ENCODE results near the gene PPP2R3A.
"Not testable (repeated sequence)": the region's sequence is repeated elsewhere in the genome, so short reads cannot be mapped to it uniquely, and the experiment has no call there.

The PPP2R3A gene

DNA sequence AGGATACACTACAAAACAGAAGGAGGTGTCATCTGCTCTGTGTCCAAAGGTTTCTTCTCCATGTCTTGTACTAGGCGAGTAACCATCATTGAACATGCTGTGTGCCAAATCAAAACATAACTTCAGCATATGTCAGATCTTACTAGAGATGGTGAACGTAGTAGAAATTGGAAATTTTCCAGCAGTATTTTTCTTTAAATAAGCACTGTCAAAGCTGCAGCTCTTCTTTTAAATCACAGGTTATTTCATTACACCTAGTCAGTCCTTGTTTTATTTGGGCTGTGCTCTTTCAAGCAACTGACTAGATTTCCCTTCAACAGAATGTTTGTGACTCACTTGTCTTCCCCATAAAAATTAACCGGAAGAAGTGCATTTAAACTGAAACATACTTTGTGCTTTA, 184.1 kb downstream of the PPP2R3A start:
- DNase-seq (ENCODE audit: low spot score): no peak

- DNase-seq (ENCODE audit: low spot score): no peak
Measured at GRCh38 chr3:136151219-136151618, 185.7 kb downstream of the PPP2R3A start.

DNA sequence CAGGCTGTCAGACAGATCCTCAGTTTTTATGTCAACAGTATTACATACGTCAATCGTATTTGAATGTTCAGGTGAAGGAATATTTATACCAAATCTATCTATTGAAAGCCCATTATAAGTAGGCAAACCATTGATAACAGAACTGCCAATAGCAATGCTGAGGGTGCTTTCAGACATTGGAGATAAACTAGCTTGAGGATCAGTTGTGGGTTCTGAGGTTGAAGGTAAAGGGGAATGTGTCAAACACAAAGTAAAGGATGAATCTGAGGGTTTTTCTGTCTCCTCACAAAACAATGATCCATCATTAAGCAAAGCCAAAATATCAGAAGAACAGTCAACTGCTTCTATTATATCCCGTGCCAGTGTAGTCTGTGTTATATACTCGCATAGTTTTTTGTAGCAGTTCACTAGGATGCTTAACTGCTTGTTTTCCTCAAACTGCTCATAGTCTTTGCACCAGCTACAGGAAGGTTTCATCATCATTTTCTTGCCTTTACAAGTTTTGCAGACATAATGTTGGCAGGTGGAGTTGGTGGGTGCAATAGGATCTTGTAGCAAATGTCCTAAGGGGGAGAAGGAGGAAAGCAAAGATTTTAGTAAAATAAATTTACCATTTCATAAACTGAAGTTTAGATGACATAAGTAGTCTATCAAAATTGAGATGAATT, 186.8 kb downstream of the PPP2R3A start:
- DNase-seq (ENCODE audit: low spot score): no peak

- no peak for DNase-seq (ENCODE audit: low spot score)
Measured at GRCh38 chr3:136152963-136153362, 187.4 kb downstream of the PPP2R3A start.

DNA sequence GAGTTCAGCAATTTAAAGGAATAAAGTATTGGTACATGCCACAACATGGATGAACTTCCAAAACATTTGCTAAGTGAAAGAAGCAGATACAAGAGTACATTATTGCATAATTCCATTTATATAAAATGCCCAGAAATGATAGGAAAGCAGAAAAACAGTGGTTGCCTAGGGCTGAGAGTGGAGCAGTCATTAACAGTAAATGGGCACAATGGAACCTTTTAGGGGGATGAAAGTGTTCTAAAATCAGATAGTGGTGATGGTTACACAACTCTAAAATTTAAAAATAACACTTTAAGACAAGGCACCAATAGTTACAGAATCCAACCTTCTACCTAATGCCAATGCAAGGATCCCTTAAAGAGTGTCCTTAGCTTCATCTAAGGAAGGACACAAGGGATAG, 196.0 kb downstream of the PPP2R3A start:
- DNase-seq (ENCODE audit: low spot score): no peak

- no peak for DNase-seq (ENCODE audit: low spot score)
Measured at GRCh38 chr3:136162322-136162721, 196.8 kb downstream of the PPP2R3A start.

GRCh38 chr3:136163607-136164006, 198.1 kb downstream of the PPP2R3A start:
- not testable (repeated sequence) for DNase-seq (ENCODE audit: low spot score)

- no peak for DNase-seq (ENCODE audit: low spot score)
Measured at GRCh38 chr3:136166507-136166906, 201.0 kb downstream of the PPP2R3A start.

DNA sequence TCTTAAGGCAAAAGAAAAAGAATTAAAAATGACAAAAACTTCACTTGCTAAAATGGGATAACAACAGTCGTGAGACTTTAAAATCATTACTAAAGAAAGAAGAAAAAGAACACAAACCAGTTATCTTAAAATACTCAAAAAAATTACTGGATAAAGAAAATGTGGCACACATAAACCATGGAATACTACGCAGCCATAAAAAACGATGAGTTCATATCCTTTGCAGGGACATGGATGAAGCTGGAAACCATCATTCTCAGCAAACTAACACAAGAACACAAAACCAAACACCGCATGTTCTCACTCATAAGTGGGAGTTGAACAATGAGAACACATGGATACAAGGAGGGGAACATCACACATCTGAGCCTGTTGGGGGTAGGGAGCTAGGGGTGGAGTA, 202.7 kb downstream of the PPP2R3A start:
- not testable (repeated sequence) for DNase-seq (ENCODE audit: low spot score)

DNA sequence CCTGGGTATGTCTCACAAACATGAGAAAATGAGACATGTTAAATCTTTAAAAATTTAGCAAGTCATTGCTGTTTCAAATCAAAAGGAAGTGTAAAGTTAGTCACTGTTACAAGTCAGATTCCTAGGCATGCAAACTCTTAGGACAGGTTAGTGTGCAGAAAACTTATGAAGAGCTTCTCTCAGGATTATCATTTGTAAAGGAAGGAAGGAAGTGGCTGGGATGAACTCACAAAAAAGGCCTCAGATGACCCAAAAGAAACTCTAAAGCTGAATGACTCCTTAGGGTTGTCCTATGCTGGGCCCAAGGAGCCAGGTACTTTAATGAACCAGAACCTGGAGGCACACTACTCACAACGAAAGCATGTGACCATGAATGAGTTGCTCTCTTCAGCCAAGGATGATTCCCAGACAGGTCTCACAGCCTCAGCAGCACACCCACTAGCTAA, 205.6 kb downstream of the PPP2R3A start:
- no peak for DNase-seq (ENCODE audit: low spot score)

DNA sequence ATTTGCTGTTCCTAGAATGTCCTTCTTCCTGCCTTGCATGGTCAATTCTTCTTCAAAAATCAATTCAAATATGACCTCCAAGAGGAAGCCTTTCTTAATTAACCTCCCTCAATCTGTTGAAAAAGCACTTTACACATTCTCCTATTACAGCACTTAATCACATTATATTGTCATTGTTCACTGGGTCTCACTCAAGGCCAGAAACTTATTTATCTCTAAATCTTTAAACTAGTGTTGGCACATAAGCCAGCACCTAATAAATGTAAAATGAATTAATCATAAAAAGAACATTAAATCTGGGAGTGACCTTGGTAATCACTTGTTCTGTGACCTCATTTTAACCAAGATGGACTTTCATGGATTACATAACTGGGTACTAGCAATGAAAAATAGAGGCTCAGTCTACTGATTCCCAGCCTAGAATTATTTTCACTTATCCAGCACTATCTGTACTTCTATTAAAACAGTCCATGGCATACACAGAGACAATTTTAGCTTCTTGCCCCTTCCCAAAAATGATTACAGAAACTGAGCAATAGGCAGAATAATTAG, 208.5 kb downstream of the PPP2R3A start:
- no peak for DNase-seq (ENCODE audit: low spot score)

DNA sequence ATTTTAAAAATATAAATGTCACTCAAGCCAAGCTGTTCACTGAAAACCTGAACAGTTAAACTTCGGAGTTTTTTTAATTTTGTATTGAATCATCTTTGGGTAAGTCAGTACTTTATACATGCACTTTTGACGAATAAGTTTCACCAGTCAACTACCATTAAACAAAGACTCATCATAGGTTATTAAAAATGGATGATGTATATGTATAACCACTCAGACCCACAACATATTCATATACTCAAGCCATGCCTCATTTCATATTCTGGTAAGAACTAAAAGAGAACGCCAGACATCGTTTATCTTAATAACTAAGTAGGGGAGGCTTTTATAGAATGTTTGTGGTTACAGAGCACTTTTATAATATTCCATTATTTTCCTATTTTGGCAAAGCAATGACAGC, 212.3 kb downstream of the PPP2R3A start:
- no peak for DNase-seq (ENCODE audit: low spot score)

DNA sequence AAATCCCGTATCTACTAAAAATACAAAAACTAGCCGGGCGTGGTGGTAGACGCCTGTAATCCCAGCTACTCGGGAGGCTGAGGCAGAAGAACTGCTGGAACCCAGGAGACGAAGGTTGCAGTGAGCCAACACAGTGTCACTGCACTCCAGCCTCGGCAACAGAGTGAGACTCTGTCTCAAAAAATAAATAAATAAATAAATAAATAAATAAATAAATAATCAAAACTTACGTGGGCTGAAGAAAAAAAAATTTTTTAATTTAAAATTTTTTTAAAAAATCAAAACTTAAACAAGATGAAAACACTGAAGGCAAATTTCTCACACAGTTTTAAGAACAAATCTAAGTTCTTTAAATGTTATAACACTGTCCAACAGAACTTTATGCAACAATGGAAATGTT, 216.2 kb downstream of the PPP2R3A start:
- DNase-seq (ENCODE audit: low spot score): no peak

DNA sequence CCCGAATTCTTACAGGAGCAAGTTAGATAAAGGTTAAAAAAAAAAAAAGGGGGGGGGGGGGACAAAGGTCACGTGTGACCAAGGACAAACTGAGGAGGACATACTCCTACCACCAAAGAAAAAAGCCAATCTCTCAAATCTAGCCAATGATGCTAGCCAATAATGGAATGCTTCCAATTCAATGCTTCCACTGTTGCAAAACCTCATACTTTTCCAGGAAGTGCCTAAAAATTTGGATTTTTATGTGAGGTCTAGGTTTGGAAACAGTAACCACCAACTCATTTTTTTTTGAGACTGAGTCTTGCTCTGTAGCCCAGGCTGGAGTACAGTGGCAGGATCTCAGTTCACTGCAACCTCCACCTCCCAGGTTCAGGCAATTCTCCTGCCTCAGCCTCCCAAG, 219.2 kb downstream of the PPP2R3A start:
- no peak for DNase-seq (ENCODE audit: low spot score)

DNA sequence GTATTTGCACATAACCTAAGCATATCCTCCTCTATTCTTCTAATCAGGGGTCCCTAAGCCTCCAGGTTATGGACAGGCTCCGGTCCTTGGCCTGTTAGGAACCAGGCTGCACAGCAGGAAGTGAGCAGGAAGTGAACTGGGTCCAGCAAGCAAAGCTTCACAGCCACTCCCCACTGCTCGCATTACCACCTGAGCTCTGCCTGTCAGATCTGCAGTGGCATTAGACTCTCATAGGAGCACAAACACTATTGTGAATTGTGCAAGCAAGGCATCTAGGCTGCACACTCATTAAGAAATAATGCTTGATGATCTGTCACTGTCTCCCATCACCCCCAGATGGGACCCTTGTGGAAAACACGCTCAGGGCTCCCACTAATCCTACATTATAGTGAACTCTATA, 220.8 kb downstream of the PPP2R3A start:
- DNase-seq (ENCODE audit: low spot score): peak; percentile 43

GRCh38 chr3:136186846-136187245, 221.3 kb downstream of the PPP2R3A start:
- DNase-seq (ENCODE audit: low spot score): no peak

DNA sequence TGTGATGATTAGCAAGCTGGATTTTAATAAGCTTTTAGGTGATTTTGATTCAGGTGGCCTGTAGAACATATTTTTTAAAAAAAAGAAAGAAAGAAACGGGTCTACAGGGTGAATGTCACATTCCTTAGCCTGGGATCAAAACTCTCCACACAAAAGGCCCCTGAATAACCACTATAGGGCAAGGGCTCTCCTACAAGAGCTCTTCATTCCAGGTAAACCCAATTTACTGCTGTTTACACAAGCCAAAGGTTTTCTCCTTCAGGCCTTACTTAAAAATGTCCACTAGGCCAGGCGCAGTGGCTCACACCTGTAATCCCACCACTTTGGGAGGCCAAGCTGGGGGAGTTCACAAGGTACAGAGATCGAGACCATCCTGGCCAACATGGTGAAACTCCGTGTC, 222.3 kb downstream of the PPP2R3A start:
- DNase-seq (ENCODE audit: low spot score): no peak

- DNase-seq (ENCODE audit: low spot score): no peak
Measured at GRCh38 chr3:136189043-136189442, 223.5 kb downstream of the PPP2R3A start.

GRCh38 chr3:136189859-136190617, 224.5 kb downstream of the PPP2R3A start:
- DNase-seq (ENCODE audit: low spot score): no peak

DNA sequence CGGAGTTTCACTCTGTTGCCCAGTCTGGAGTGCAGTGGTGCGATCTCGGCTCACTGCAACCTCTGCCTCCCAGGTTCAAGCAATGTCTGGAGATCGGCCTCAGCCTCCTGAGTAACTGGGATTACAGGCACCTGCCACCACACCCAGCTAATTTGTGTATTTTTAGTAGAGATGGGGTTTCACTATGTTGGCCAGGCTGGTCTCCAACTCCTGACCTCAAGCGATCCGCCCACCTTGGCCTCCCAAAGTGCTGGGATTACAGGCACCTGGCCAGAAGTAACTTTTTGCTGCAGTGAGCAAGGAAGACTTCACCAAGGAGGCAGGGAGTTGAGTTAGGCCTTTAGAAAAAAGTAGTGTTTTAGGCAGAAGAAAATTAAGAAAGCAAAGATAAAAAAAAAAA, 226.7 kb downstream of the PPP2R3A start:
- not testable (repeated sequence) for DNase-seq (ENCODE audit: low spot score)

DNA sequence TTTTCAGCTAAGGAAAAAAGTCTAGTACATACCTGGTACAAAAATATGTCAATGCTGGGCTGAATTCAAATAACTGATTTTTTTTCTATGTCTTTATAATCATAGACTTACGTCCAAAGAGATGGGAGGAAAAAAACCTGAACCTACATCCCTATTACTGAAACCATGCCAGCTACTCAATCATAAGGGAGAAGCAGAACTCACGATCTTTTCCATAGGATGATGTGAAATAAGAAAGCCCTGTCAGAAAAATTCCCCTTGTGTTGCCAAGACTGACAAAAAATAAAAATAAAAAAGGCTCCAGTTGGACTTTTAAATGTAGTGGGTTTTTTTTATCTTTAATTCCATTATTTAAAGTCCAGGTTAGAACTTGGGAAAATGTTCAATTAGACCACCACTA, 227.3 kb downstream of the PPP2R3A start:
- DNase-seq (ENCODE audit: low spot score): no peak

- peak; percentile 58 for DNase-seq (ENCODE audit: low spot score)
Measured at GRCh38 chr3:136193278-136194054, 227.9 kb downstream of the PPP2R3A start.
